GM12878 (cell line): ENCODE results near the gene FERMT2. TPM values are rescaled to one million over a fixed set of nuclear protein-coding genes. Genes with fewer than 3 reads are reported as not detected.

ENCODE experiments used
- ATAC-seq: fragments of 200-7000 bp; cut with Tn5 transposase; 3 replicates; pipeline ENCODE4 v1.9.1; 2020; ENCODE audit warnings: mild to moderate bottlenecking, moderate library complexity
- BruUV-seq: library from RNA; stranded (reverse); fragments of 400-500 nt; replicated peaks from 2 replicates; lab custom pipeline; 2021; lab: Mats Ljungman, UMichigan
- CTCF ChIA-PET: fragments of 300-600 bp; sonication (Branson Sonifier 250); formaldehyde crosslinking; extraction: SDS; loops from one replicate; lab custom pipeline; 2021; ENCODE audit warnings: inconsistent platforms; lab: Yijun Ruan, JAX
- POLR2A ChIA-PET: fragments of 350-600 bp; formaldehyde crosslinking; extraction: SDS; loops from one replicate; lab custom pipeline; 2021; ENCODE audit warnings: inconsistent platforms; lab: Charles Lee
- RAD21 ChIA-PET: fragments of 300-600 bp; sonication (Branson Sonifier 250); formaldehyde crosslinking; loops from one replicate; lab custom pipeline; 2023; ENCODE audit warnings: antibody characterized with exemption; ENCODE audit not compliant: unreplicated experiment; lab: Charles Lee
- SMC1A ChIA-PET: fragments of 300-600 bp; sonication (Branson Sonifier 250); formaldehyde crosslinking; loops from one replicate; lab custom pipeline; 2023; ENCODE audit not compliant: unreplicated experiment, uncharacterized antibody; lab: Charles Lee
- DNase-seq: peaks from one replicate; pipeline ENCODE4 v3.0.0-alpha.2; 2011; ENCODE audit warnings: low read depth, low spot score
- FAIRE-seq: peaks from 3 replicates; lab custom pipeline; 2011; peaks lifted over from hg19 to GRCh38; lab: Jason Lieb, UNC
- H2AFZ ChIP-seq: 2 replicates; pipeline ENCODE4 v1.6.0; 2011; ENCODE audit warnings: low read depth, low read length, control low read depth; ENCODE audit not compliant: control insufficient read depth
- H3K27ac ChIP-seq: 2 replicates; pipeline ENCODE4 v1.5.1; 2011; ENCODE audit warnings: control low read depth; ENCODE audit not compliant: control insufficient read depth, insufficient read depth
- H3K27me3 ChIP-seq, 2 experiments: replicated peaks in 1 of 2; 2 replicates each; pipeline versions ENCODE4 v1.6.0 to v1.6.1; 2011; ENCODE audit warnings: low read length in 1 of 2; ENCODE audit not compliant: control insufficient read depth in 2 of 2, insufficient read depth in 2 of 2
- H3K36me3 ChIP-seq, 2 experiments: 2 replicates each; pipeline ENCODE4 v1.5.1; 2011; ENCODE audit warnings: low read length in 1 of 2; ENCODE audit not compliant: control insufficient read depth in 2 of 2, insufficient read depth in 2 of 2
- H3K4me1 ChIP-seq: 2 replicates; pipeline ENCODE4 v1.6.1; 2011; ENCODE audit warnings: mild to moderate bottlenecking, low read length, moderate library complexity, mixed read lengths; ENCODE audit not compliant: control insufficient read depth, insufficient read depth
- H3K4me2 ChIP-seq: 2 replicates; pipeline ENCODE4 v1.6.0; 2011; ENCODE audit warnings: control low read depth; ENCODE audit not compliant: control insufficient read depth, insufficient read depth
- H3K4me3 ChIP-seq: fragments of 200-600 bp; sonication (generic); 2 replicates; pipeline ENCODE4 v1.5.1; 2016
- H3K79me2 ChIP-seq: 2 replicates; pipeline ENCODE4 v1.6.0; 2011; ENCODE audit warnings: low read length; ENCODE audit not compliant: control insufficient read depth, insufficient read depth
- H3K9ac ChIP-seq: 2 replicates; pipeline ENCODE4 v1.8.0; 2011; ENCODE audit warnings: low read length, control low read depth, mixed read lengths; ENCODE audit not compliant: control insufficient read depth, insufficient read depth
- H3K9me3 ChIP-seq: replicated peaks from 3 replicates; pipeline ENCODE4 v1.5.1; 2011; ENCODE audit warnings: mild to moderate bottlenecking, low read length; ENCODE audit not compliant: control insufficient read depth, insufficient read depth
- H4K20me1 ChIP-seq: 2 replicates; pipeline ENCODE4 v1.6.0; 2011; ENCODE audit not compliant: control insufficient read depth, insufficient read depth
- E2F8 ChIP-seq: fragments of 450-650 bp; IDR thresholded peaks from 2 replicates; pipeline ENCODE4 v1.6.1; 2018; ENCODE audit warnings: mild to moderate bottlenecking, low read depth, moderate library complexity; ENCODE audit not compliant: partially characterized antibody
- HSF1 ChIP-seq: fragments of 150-350 bp; IDR thresholded peaks from 2 replicates; pipeline ENCODE4 v1.6.1; 2014; ENCODE audit warnings: mild to moderate bottlenecking, low read depth, low read length
- KDM1A ChIP-seq: fragments of 200-600 bp; sonication (generic); IDR thresholded peaks from 2 replicates; pipeline ENCODE4 v1.6.1; 2016; ENCODE audit warnings: borderline replicate concordance
- KLF5 ChIP-seq: fragments of 450-650 bp; IDR thresholded peaks from 2 replicates; pipeline ENCODE4 v1.6.1; 2014; ENCODE audit warnings: mild to moderate bottlenecking; ENCODE audit not compliant: partially characterized antibody
- MYB ChIP-seq: fragments of 150-350 bp; IDR thresholded peaks from 2 replicates; pipeline ENCODE4 v1.6.1; 2014; ENCODE audit warnings: mild to moderate bottlenecking, low read depth, low read length, borderline replicate concordance
- POLR2A ChIP-seq: IDR thresholded peaks from 2 replicates; pipeline ENCODE4 v1.6.1; 2011; ENCODE audit warnings: low read depth, mild to moderate bottlenecking, low read length
- RUNX3 ChIP-seq: IDR thresholded peaks from 2 replicates; pipeline ENCODE4 v1.6.1; 2012; ENCODE audit warnings: low read length, inconsistent platforms
- STAT1 ChIP-seq: fragments of 450-650 bp; conservative IDR thresholded peaks from 2 replicates; pipeline ENCODE4 v1.6.1; 2014; ENCODE audit warnings: antibody characterized with exemption, mild to moderate bottlenecking
- STAT3 ChIP-seq: IDR thresholded peaks from 2 replicates; pipeline ENCODE4 v1.6.1; 2011; ENCODE audit warnings: low read depth, low read length, improper control_type of control experiment
- SUZ12 ChIP-seq: fragments of 200-600 bp; sonication (generic); IDR thresholded peaks from one replicate; pipeline ENCODE4 v1.6.1; 2018; ENCODE audit warnings: antibody characterized with exemption, mild to moderate bottlenecking; ENCODE audit not compliant: unreplicated experiment
- WGBS: methylation state at CpG from one replicate; pipeline ENCODE4 v1.1.6; 2016; ENCODE audit warnings: low lambda C conversion rate; ENCODE audit not compliant: insufficient replicate concordance, insufficient coverage; ENCODE audit errors: missing lambda C conversion rate; 5-methylcytosine and 5-hydroxymethylcytosine counted together
- in situ Hi-C: fragments of 300-500 bp; cut with MboI; formaldehyde crosslinking; loops from 9 replicates; pipeline ENCODE4 v1.14.3; 2018; ENCODE audit warnings: mixed read lengths
- intact Hi-C: fragments of 100-400 bp; cut with micrococcal nuclease; formaldehyde crosslinking; loops from one replicate; pipeline ENCODE4 v1.14.2; 2022; ENCODE audit not compliant: unreplicated experiment
- polyA plus RNA-seq, 11 experiments: library from polyadenylated mRNA; depleted of rRNA in 4 of 11; unstranded in 6 of 11; stranded (reverse) in 5 of 11; fragments of >200 nt; fragmentation: Nextera tagmentation in 4 of 11; fragmentation: Illumina TruSeq in 1 of 11; extraction: Ambion mirVana in 4 of 11; extraction: Trizol in 1 of 11; gene quantifications; 1 replicate in 1 of 11; 2 replicates in 10 of 11; pipeline versions ENCODE4 v1.2.1 to v1.2.3, GENCODE V29; 2011 to 2016; ENCODE audit warnings: inconsistent platforms in 2 of 11, missing spikeins in 2 of 11, low read depth in 1 of 11
- total RNA-seq, 4 experiments: library from RNA; depleted of rRNA in 3 of 4; stranded (reverse); fragments of >200 nt in 3 of 4; fragmentation: Illumina TruSeq in 1 of 4; extraction: Trizol in 1 of 4; gene quantifications; 2 replicates each; pipeline versions ENCODE4 v1.2.1 to v1.2.3, GENCODE V29; 2013 to 2021
- TF ChIP-seq, protein P1 (sequence below): fragments of 450-650 bp; formaldehyde crosslinking; IDR thresholded peaks from 2 replicates; pipeline ENCODE4 v1.4.0; 2020; ENCODE audit warnings: mild to moderate bottlenecking, moderate library complexity

FERMT2 gene
- total and polyA plus RNA-seq, 10 of the 15 experiments (the other 5 are each of a cell fraction or from before 2014, with no cell fraction given), result 4.9 to 35.5 (median 19.5) TPM

- BruUV-seq, result no TSS peak
- Histone ChIP-seq H3K27ac (no peak overlapping the region), H2AFZ (no peak overlapping the region), H4K20me1 (no peaks in the 10 kb centered on the region), H3K79me2 (no peaks in the 10 kb centered on the region), H3K27me3 (no peaks in the 10 kb centered on the region; a peak in 1 of 4 replicates), H3K4me3 (no peak overlapping the region), H3K9ac (no peak overlapping the region), H3K9me3 (no peaks in the 10 kb centered on the region), H3K4me2 (no peak overlapping the region), H3K36me3 (no peaks in the 10 kb centered on the region), H3K4me1 (no peaks in the 10 kb centered on the region)
- POLR2A ChIA-PET, result interaction anchor here (1.0 to 1.5 kb wide), 2 partner anchors 9 to 10 kb away, joined by 3 to 5 read pairs; no protein-coding TSS in a partner anchor
- ATAC-seq (peak; percentile 46), FAIRE-seq (no peak), DNase-seq (no peak)
- RAD21 ChIA-PET, result interaction anchor here (0.5 to 4.3 kb wide), 3 partner anchors 12 to 241 kb away, joined by 3 to 19 read pairs (median 5); no protein-coding TSS in a partner anchor
- TF ChIP-seq HSF1 (no peak), SUZ12 (no peak), KDM1A (no peak), POLR2A (no peak), E2F8 (no peak), MYB (no peak), KLF5 (no peak), RUNX3 (no peak), STAT1 (no peak), STAT3 (no peak)
- TF ChIP-seq, protein P1, sequence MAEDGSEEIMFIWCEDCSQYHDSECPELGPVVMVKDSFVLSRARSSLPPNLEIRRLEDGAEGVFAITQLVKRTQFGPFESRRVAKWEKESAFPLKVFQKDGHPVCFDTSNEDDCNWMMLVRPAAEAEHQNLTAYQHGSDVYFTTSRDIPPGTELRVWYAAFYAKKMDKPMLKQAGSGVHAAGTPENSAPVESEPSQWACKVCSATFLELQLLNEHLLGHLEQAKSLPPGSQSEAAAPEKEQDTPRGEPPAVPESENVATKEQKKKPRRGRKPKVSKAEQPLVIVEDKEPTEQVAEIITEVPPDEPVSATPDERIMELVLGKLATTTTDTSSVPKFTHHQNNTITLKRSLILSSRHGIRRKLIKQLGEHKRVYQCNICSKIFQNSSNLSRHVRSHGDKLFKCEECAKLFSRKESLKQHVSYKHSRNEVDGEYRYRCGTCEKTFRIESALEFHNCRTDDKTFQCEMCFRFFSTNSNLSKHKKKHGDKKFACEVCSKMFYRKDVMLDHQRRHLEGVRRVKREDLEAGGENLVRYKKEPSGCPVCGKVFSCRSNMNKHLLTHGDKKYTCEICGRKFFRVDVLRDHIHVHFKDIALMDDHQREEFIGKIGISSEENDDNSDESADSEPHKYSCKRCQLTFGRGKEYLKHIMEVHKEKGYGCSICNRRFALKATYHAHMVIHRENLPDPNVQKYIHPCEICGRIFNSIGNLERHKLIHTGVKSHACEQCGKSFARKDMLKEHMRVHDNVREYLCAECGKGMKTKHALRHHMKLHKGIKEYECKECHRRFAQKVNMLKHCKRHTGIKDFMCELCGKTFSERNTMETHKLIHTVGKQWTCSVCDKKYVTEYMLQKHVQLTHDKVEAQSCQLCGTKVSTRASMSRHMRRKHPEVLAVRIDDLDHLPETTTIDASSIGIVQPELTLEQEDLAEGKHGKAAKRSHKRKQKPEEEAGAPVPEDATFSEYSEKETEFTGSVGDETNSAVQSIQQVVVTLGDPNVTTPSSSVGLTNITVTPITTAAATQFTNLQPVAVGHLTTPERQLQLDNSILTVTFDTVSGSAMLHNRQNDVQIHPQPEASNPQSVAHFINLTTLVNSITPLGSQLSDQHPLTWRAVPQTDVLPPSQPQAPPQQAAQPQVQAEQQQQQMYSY, result no peak
- CTCF ChIA-PET, result interaction anchor here (1.7 kb wide), 1 partner anchor 14 kb away, joined by 4 read pairs; no protein-coding TSS in a partner anchor
- intact Hi-C loops (no loop called here), in situ Hi-C loops (no loop called here)
- SMC1A ChIA-PET, result interaction anchor here (0.8 to 5.5 kb wide), 6 partner anchors 8 to 252 kb away, joined by 3 to 79 read pairs (median 10); no protein-coding TSS in a partner anchor
- 46% methylated on average over 4 of the region's 4 CpGs for WGBS
These were observed 13.5 kb downstream of the FERMT2 start for GRCh38 chr14:52937306-52937705.
